ENCODE measurements around the gene SLC8A1. TPM values are rescaled to one million over a fixed set of nuclear protein-coding genes. Genes with fewer than 3 reads are reported as not detected.

The SLC8A1 gene
- total RNA-seq, 1 donor from 2014 or later = 1.9 TPM

GRCh38 chr2:40164736-40165508 lies 287.0 kb downstream of the SLC8A1 start:
- no peaks in the 10 kb centered on the region for H3K36me3 Mint-ChIP-seq (ENCODE audit: unreplicated experiment)
- TF ChIP-seq CTCF (IDR thresholded peaks at IDR 0.05; ENCODE audit: partially characterized antibody, unreplicated experiment) = no peak
- H3K4me1 Mint-ChIP-seq (ENCODE audit: low read depth, unreplicated experiment) = peaks cover 10% of the 10 kb centered on the region
- peaks cover 2% of the 10 kb centered on the region for H3K27me3 Mint-ChIP-seq (ENCODE audit: unreplicated experiment)
- no peaks in the 10 kb centered on the region for H3K9me3 Mint-ChIP-seq (ENCODE audit: unreplicated experiment)
- no peak overlapping the region for H3K4me3 Mint-ChIP-seq (ENCODE audit: unreplicated experiment)
- no peak overlapping the region for H3K27ac Mint-ChIP-seq (ENCODE audit: unreplicated experiment)
- no peak for DNase-seq

GRCh38 chr2:40161986-40162385 lies 289.9 kb downstream of the SLC8A1 start:
- Mint-ChIP-seq H3K9me3 (ENCODE audit: unreplicated experiment) (no peaks in the 10 kb centered on the region), H3K27ac (ENCODE audit: unreplicated experiment) (no peak overlapping the region), H3K4me1 (ENCODE audit: low read depth, unreplicated experiment) (peaks cover 7% of the 10 kb centered on the region), H3K4me3 (ENCODE audit: unreplicated experiment) (no peak overlapping the region), H3K36me3 (ENCODE audit: unreplicated experiment) (no peaks in the 10 kb centered on the region), H3K27me3 (ENCODE audit: unreplicated experiment) (peaks cover 2% of the 10 kb centered on the region)
- DNase-seq = no peak
- no peak for TF ChIP-seq CTCF (IDR thresholded peaks at IDR 0.05; ENCODE audit: partially characterized antibody, unreplicated experiment)

GRCh38 chr2:40160751-40161218 lies 291.1 kb downstream of the SLC8A1 start:
- H3K4me1 Mint-ChIP-seq (ENCODE audit: low read depth, unreplicated experiment) = peaks cover 7% of the 10 kb centered on the region
- H3K9me3 Mint-ChIP-seq (ENCODE audit: unreplicated experiment) = no peaks in the 10 kb centered on the region
- H3K27ac Mint-ChIP-seq (ENCODE audit: unreplicated experiment) = no peak overlapping the region
- DNase-seq = no peak
- no peaks in the 10 kb centered on the region for H3K36me3 Mint-ChIP-seq (ENCODE audit: unreplicated experiment)
- peaks cover 2% of the 10 kb centered on the region for H3K27me3 Mint-ChIP-seq (ENCODE audit: unreplicated experiment)
- TF ChIP-seq CTCF (IDR thresholded peaks at IDR 0.05; ENCODE audit: partially characterized antibody, unreplicated experiment) = no peak
- H3K4me3 Mint-ChIP-seq (ENCODE audit: unreplicated experiment) = no peak overlapping the region

- Mint-ChIP-seq H3K27me3 (ENCODE audit: unreplicated experiment) (no peaks in the 10 kb centered on the region), H3K36me3 (ENCODE audit: unreplicated experiment) (no peaks in the 10 kb centered on the region), H3K4me1 (ENCODE audit: low read depth, unreplicated experiment) (no peaks in the 10 kb centered on the region), H3K27ac (ENCODE audit: unreplicated experiment) (no peak overlapping the region), H3K9me3 (ENCODE audit: unreplicated experiment) (no peaks in the 10 kb centered on the region), H3K4me3 (ENCODE audit: unreplicated experiment) (no peak overlapping the region)
- no peak for DNase-seq
- TF ChIP-seq CTCF (IDR thresholded peaks at IDR 0.05; ENCODE audit: partially characterized antibody, unreplicated experiment) = no peak
These were observed 292.6 kb downstream of the SLC8A1 start for GRCh38 chr2:40159333-40159732.

GRCh38 chr2:40158781-40159180 lies 293.1 kb downstream of the SLC8A1 start:
- no peak overlapping the region for H3K27ac Mint-ChIP-seq (ENCODE audit: unreplicated experiment)
- no peaks in the 10 kb centered on the region for H3K27me3 Mint-ChIP-seq (ENCODE audit: unreplicated experiment)
- TF ChIP-seq CTCF (IDR thresholded peaks at IDR 0.05; ENCODE audit: partially characterized antibody, unreplicated experiment) = no peak
- H3K9me3 Mint-ChIP-seq (ENCODE audit: unreplicated experiment) = no peaks in the 10 kb centered on the region
- no peak for DNase-seq
- no peaks in the 10 kb centered on the region for H3K4me1 Mint-ChIP-seq (ENCODE audit: low read depth, unreplicated experiment)
- H3K4me3 Mint-ChIP-seq (ENCODE audit: unreplicated experiment) = no peak overlapping the region
- H3K36me3 Mint-ChIP-seq (ENCODE audit: unreplicated experiment) = no peaks in the 10 kb centered on the region
